OCI-LY3 (cell line): ENCODE measurements around the gene RILPL1.

Experiments used
- EZH2phosphoT487 ChIP-seq: fragments of 200-600 bp; shearing (Covaris generic); IDR thresholded peaks from 2 replicates; pipeline ENCODE4 v1.6.1; 2018; ENCODE audit warnings: antibody characterized with exemption, mixed run types, low read depth
- TF ChIP-seq, protein P1 (sequence below): fragments of 200-600, 300-600 bp; sonication (generic); IDR thresholded peaks from 2 replicates; pipeline ENCODE4 v1.5.1; 2014; ENCODE audit warnings: antibody characterized with exemption, low read length, low read depth

DNA sequence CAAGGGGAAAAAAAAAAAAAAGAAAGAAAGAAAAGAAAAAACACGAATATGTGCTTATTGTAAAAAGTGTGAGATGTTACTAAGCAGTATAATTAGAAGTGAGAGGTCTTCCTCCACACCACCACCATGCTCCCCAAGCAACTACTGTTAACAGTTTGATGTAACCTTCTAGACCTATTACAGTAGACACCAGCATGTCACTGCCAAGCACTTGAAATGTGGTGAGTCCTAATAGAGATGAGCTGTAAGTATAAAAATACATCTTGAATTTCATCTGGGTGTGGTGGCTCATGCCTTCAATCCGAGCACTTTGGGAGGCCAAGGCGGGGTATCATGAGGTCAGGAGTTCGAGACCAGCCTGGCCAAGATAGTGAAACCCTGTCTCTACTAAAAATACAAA is 83.7 kb downstream of the RILPL1 start:
- TF ChIP-seq, protein P1, sequence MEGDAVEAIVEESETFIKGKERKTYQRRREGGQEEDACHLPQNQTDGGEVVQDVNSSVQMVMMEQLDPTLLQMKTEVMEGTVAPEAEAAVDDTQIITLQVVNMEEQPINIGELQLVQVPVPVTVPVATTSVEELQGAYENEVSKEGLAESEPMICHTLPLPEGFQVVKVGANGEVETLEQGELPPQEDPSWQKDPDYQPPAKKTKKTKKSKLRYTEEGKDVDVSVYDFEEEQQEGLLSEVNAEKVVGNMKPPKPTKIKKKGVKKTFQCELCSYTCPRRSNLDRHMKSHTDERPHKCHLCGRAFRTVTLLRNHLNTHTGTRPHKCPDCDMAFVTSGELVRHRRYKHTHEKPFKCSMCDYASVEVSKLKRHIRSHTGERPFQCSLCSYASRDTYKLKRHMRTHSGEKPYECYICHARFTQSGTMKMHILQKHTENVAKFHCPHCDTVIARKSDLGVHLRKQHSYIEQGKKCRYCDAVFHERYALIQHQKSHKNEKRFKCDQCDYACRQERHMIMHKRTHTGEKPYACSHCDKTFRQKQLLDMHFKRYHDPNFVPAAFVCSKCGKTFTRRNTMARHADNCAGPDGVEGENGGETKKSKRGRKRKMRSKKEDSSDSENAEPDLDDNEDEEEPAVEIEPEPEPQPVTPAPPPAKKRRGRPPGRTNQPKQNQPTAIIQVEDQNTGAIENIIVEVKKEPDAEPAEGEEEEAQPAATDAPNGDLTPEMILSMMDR, result no peak
- TF ChIP-seq EZH2phosphoT487, result no peak
